Esophagus muscularis mucosa (tissue), 4 donors: ENCODE data around the gene NRAP. TPM values are rescaled to one million over a fixed set of nuclear protein-coding genes. Genes with fewer than 3 reads are reported as not detected.

Experiments
- DNase-seq: peaks from one replicate; pipeline ENCODE4 v3.0.0-alpha.2; 2017; ENCODE audit errors: extremely low spot score
- H3K27ac ChIP-seq, 4 donors: fragments of 200-600 bp; sonication (generic); replicated peaks in 1 of 4; 1 replicate in 3 of 4; 2 replicates in 1 of 4; pipeline ENCODE4 v1.5.1; 2016 to 2019; ENCODE audit warnings: mild to moderate bottlenecking in 1 of 4
- H3K27me3 ChIP-seq, 4 donors: fragments of 200-600 bp; sonication (generic); one replicate each; pipeline versions ENCODE4 v1.5.1 to v1.6.0; 2016 to 2019
- H3K36me3 ChIP-seq, 4 donors: fragments of 200-600 bp; sonication (generic); one replicate each; pipeline ENCODE4 v1.5.1; 2016 to 2019
- H3K4me1 ChIP-seq, 4 donors: fragments of 200-600 bp; sonication (generic); one replicate each; pipeline ENCODE4 v1.5.1; 2016 to 2019
- H3K4me3 ChIP-seq, 4 donors: fragments of 200-600 bp; sonication (generic); 1 replicate in 2 of 4; 2 replicates in 2 of 4; pipeline ENCODE4 v1.5.1; 2016 to 2019; ENCODE audit warnings: mild to moderate bottlenecking in 4 of 4, moderate library complexity in 1 of 4
- H3K9me3 ChIP-seq, 4 donors: fragments of 200-600 bp; sonication (generic); 1 replicate in 3 of 4; 2 replicates in 1 of 4; pipeline ENCODE4 v1.5.1; 2016 to 2019
- CTCF ChIP-seq, 3 experiments: fragments of 200-600 bp in 2 of 3; fragments of 450-650 bp in 1 of 3; sonication (generic) in 2 of 3; IDR thresholded peaks; one replicate each; pipeline ENCODE4 v1.5.1; 2017 to 2019; ENCODE audit warnings: antibody characterized with exemption in 3 of 3, mild to moderate bottlenecking in 2 of 3, moderate library complexity in 1 of 3
- EP300 ChIP-seq: sonication (generic); formaldehyde crosslinking; IDR thresholded peaks from one replicate; pipeline ENCODE4 v1.6.1; 2017; ENCODE audit warnings: antibody characterized with exemption
- POLR2A ChIP-seq: fragments of 450-650 bp; IDR thresholded peaks from one replicate; pipeline ENCODE4 v1.6.1; 2017; ENCODE audit warnings: antibody characterized with exemption, moderate library complexity, mild to moderate bottlenecking, low read depth
- POLR2AphosphoS5 ChIP-seq, 2 donors: sonication (generic); formaldehyde crosslinking; IDR thresholded peaks; one replicate each; pipeline ENCODE4 v1.6.1; 2017; ENCODE audit warnings: antibody characterized with exemption in 2 of 2
- WGBS: methylation state at CpG from one replicate; pipeline ENCODE4 v1.1.5; 2018; 5-methylcytosine and 5-hydroxymethylcytosine counted together
- intact Hi-C: fragments of 100-400 bp; cut with DNase I; formaldehyde crosslinking; loops from one replicate; pipeline ENCODE4 v1.15.1; 2023
- total RNA-seq, 4 donors: library from RNA; depleted of rRNA; stranded (reverse); fragments of >200 nt; gene quantifications; one replicate each; pipeline versions ENCODE4 v1.1.0 to v1.2.1, GENCODE V29; 2016

The NRAP gene
- total RNA-seq, 4 donors from 2014 or later = not detected

GRCh38 chr10:113589201-113589770, 74.6 kb downstream of the NRAP start:
- Histone ChIP-seq H3K27me3 (peaks cover 0 to 1% (median 0%) of the 10 kb centered on the region in 4 donors), H3K4me1 (no peaks in the 10 kb centered on the region), H3K4me3 (no peak overlapping the region), H3K9me3 (no peaks in the 10 kb centered on the region), H3K27ac (no peak overlapping the region), H3K36me3 (peaks cover 0 to 65% (median 0%) of the 10 kb centered on the region in 4 donors)
- no peak for DNase-seq
- intact Hi-C loops = no loop called here
- TF ChIP-seq CTCF (IDR thresholded peaks at IDR 0.05) (no peak), EP300 (no peak), POLR2AphosphoS5 (IDR thresholded peaks at IDR 0.05) (no peak), POLR2A (no peak)
- 79% methylated on average over 11 of the region's 13 CpGs for WGBS

GRCh38 chr10:113585949-113586348, 77.9 kb downstream of the NRAP start:
- intact Hi-C loops = no loop called here
- Histone ChIP-seq H3K4me1 (no peaks in the 10 kb centered on the region), H3K36me3 (peaks cover 0 to 34% (median 0%) of the 10 kb centered on the region in 4 donors), H3K4me3 (no peak overlapping the region), H3K9me3 (no peaks in the 10 kb centered on the region), H3K27ac (no peak overlapping the region), H3K27me3 (no peaks in the 10 kb centered on the region)
- no peak for DNase-seq
- TF ChIP-seq CTCF (IDR thresholded peaks at IDR 0.05) (no peak), POLR2AphosphoS5 (IDR thresholded peaks at IDR 0.05) (no peak), EP300 (no peak), POLR2A (no peak)
- WGBS = 71% methylated on average over 1 of the region's 1 CpG

- H3K4me1 ChIP-seq = no peaks in the 10 kb centered on the region
- H3K4me3 ChIP-seq = no peak overlapping the region
- peaks cover 0 to 10% (median 0%) of the 10 kb centered on the region in 4 donors for H3K36me3 ChIP-seq
- H3K9me3 ChIP-seq = no peaks in the 10 kb centered on the region
- no peak for TF ChIP-seq POLR2AphosphoS5 (IDR thresholded peaks at IDR 0.05)
- TF ChIP-seq EP300 = no peak
- TF ChIP-seq POLR2A = no peak
- TF ChIP-seq CTCF (IDR thresholded peaks at IDR 0.05) = no peak
- intact Hi-C loops = no loop called here
- 65% methylated on average over 3 of the region's 3 CpGs for WGBS
- H3K27ac ChIP-seq = no peak overlapping the region
- no peaks in the 10 kb centered on the region for H3K27me3 ChIP-seq
- no peak for DNase-seq
Measured at GRCh38 chr10:113583571-113583970, 80.3 kb downstream of the NRAP start.

- intact Hi-C loops = no loop called here
- no peak for DNase-seq
- Histone ChIP-seq H3K27ac (no peak overlapping the region), H3K4me1 (no peaks in the 10 kb centered on the region), H3K9me3 (no peaks in the 10 kb centered on the region), H3K27me3 (no peaks in the 10 kb centered on the region), H3K4me3 (no peak overlapping the region), H3K36me3 (no peaks in the 10 kb centered on the region)
- WGBS = 80% methylated on average over 1 of the region's 1 CpG
- TF ChIP-seq EP300 (no peak), POLR2A (no peak), CTCF (IDR thresholded peaks at IDR 0.05) (no peak), POLR2AphosphoS5 (IDR thresholded peaks at IDR 0.05) (no peak)
Measured at GRCh38 chr10:113581092-113581491, 82.7 kb downstream of the NRAP start.

GRCh38 chr10:113578773-113579172, 85.1 kb downstream of the NRAP start:
- Histone ChIP-seq H3K9me3 (no peaks in the 10 kb centered on the region), H3K4me1 (no peaks in the 10 kb centered on the region), H3K27ac (no peak overlapping the region), H3K36me3 (no peaks in the 10 kb centered on the region), H3K4me3 (no peak overlapping the region), H3K27me3 (no peaks in the 10 kb centered on the region)
- 85% methylated on average over 1 of the region's 1 CpG for WGBS
- no peak for DNase-seq
- TF ChIP-seq CTCF (IDR thresholded peaks at IDR 0.05) = no peak
- TF ChIP-seq EP300 = no peak
- intact Hi-C loops = no loop called here
